IPS-18c (cell line): ENCODE data around the gene ZFPL1.

Experiments
- H3K4me3 ChIP-seq: 2 replicates; pipeline ENCODE4 v1.7.0; 2013; ENCODE audit warnings: low read depth, mild to moderate bottlenecking, low read length, moderate library complexity; ENCODE audit not compliant: insufficient read depth
- H3K9me3 ChIP-seq: one replicate; pipeline ENCODE4 v1.6.1; 2013; ENCODE audit warnings: mild to moderate bottlenecking, low read length, moderate library complexity; ENCODE audit not compliant: control insufficient read depth, insufficient read depth

The ZFPL1 gene

DNA sequence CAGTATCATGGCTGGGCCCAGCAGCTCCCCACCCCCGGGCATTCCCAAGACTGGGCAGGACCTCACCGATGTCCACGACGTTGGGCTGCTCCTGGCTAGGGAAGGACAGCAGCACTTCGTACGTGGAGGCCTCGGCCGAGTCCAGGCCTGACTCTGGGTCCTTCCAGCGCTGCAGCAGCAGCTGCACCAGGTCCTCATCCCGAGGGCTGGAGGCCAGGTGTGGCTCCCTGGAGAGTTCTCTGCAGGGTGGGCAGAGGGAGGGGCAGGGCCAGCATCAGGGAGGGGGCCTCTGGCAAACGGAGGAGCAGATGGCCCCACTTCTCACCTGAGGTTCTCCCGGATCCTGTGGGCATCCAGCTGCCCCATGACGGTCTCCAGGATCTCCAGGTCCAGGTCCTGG lies 26.0 kb upstream of the ZFPL1 start:
- Histone ChIP-seq H3K9me3 (peaks cover 2% of the 10 kb centered on the region), H3K4me3 (no peak overlapping the region)

DNA sequence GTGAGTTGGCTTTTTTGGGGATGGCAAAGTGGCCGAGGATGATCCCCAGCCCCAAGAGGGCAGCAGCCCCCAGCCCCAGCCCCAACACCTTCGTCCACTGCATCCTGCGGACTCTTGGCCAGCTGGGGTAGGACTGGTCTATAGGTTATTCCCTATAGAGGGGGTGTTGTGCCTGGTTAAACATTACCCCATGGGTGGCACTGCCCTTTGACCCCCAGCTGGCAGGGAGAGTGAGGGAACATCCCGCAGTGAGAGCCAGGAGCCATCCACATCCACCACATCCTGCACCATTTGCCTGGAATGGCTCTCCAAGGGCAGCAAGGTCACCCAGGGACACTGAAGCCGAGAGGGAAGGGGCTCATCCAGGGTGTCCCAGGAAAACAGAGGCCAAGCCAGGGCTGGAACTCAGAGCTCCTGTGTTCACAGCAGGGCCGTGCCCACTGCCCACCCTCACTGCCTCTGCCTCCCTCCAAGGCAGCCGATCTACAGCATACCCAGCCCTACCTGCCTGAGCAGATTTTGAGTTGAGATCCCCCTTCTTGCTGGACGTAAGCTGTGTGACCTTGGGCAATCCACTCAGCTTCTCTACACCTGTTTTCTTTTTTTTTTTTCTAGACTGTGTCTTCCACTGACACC lies 25.5 kb upstream of the ZFPL1 start, which contains the start of gene NAALADL1:
Gene NAALADL1 (minus strand): TSS at position 135 of the 636 bp plus-strand sequence. CDS start 32 bp downstream, at position 103.
- no peak within 1 kb of the TSS for H3K4me3 ChIP-seq
- peaks cover 2% of the 10 kb centered on the region for H3K9me3 ChIP-seq

DNA sequence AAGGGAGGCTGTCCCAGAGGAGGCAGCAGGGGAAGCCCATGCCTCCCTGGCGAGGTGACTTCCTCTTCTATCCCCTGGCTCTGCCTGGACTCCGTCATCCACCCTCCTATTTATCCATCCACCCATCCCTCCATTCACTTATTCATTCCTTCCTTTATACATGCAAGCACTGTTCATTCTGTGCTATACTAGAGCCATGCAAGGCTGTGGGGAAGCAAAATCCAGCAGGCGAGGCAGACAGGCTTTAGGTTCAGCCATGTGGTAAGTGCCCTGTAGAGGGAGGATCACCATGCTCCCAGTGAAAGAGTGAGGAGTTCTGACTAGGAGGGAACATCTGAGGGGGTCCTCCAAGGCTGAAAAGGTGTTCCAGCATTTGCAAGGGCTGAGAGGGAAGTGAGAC lies 24.5 kb upstream of the ZFPL1 start:
- peaks cover 2% of the 10 kb centered on the region for H3K9me3 ChIP-seq
- no peak overlapping the region for H3K4me3 ChIP-seq

DNA sequence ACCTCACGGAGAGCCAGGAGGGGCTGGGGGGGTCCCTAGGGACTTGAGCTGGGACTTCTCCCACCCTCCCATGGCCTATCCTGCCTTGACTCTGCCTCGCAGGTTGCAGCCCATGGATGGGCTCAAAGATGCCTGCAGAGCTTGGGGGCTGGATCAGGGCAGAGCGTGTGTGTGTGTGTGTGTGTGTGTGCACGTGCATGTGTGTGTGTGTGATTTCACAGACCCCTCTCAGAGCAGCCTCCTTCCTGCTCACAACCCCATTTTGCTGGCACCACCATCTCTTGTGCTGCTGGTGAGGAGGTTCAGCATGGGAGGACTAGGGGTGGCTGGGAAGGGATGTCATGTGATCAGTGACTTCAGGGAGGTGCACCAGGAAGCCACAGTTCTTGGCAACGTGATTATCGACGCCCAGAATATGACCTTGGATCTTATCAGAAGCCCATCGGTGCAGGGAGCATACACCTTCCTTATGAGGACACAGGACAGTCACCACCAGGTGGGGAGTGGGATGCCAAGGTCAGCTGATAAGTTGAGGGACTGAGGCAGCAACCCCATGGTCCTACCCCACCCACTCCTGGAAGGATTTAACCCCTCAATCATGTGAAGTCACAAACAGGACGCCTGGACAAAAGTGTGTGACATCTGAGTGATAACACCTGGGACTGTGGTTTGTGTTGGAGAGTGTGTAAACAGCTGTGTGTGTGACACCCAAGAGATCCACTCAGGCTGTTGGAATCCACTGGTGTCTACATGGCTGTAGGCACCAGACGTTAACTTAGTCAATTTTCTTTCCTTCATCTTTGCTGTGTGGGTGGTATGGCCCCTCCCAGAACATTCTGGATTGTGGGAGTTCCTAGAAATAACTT lies 23.8 kb upstream of the ZFPL1 start:
- Histone ChIP-seq H3K4me3 (no peak overlapping the region), H3K9me3 (peaks cover 2% of the 10 kb centered on the region)

DNA sequence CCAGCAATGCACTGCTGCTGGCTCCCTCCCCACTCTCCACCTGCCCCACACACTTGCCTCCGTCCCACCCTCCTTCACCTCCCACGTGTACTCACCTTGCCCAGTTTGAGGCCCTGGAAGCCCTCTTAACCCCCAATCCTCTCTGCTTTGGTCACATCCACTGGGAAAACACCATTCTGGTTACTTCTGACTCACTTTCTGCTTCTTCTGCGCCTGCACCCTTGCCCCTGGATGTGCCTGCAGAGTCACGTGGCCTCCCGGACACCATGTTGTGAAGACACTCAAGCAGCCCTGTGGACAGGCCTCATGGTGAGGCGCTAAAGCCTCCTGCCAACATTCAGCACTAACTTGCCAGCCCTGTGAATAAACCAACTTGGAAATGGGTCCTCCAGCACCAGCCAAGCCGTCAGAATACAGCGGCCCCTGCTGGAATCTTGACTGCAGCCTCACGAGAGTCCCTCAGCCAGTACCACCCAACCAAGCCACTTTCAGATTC lies 23.1 kb upstream of the ZFPL1 start:
- Histone ChIP-seq H3K4me3 (no peak overlapping the region), H3K9me3 (peaks cover 2% of the 10 kb centered on the region)

DNA sequence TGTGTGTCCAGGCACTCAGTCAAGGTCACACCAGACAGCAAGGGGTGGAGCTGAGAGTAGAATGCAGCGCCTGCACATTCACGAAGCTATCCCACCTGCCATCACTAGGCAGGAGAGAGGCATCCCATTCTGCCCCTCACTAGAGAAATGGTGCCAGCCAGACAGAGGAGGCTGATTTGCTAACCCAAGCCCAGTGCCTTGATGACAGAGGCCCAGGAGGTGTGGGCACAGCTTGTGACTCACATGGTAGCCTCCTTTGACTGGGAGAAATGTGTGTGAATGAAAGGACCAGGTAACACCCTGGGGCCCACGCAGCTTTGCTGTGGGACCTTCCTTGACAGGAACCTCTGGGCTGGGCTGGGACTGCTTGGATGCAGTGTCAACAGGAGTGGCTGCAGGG lies 20.5 kb upstream of the ZFPL1 start:
- Histone ChIP-seq H3K4me3 (no peak overlapping the region), H3K9me3 (peaks cover 2% of the 10 kb centered on the region)

DNA sequence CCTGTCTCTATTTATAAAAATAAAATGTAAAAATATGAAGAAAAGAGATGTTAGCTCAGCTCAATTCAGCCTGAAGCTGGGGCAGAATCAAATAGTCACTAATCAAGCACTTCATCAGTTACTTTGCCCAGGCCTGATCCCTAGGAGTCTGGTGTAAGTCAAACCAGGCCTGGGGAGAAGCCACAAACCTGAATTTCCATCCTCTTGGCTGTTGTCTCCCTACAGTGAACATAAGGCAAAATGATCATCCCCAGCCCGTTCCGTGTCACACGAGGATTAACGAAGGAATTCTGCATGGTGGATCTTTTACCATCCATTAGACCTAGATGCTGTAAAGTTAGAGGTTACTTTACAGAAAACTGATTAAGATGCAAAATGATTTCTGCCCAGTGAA lies 19.2 kb upstream of the ZFPL1 start:
- H3K4me3 ChIP-seq = no peak overlapping the region
- H3K9me3 ChIP-seq = peaks cover 2% of the 10 kb centered on the region

DNA sequence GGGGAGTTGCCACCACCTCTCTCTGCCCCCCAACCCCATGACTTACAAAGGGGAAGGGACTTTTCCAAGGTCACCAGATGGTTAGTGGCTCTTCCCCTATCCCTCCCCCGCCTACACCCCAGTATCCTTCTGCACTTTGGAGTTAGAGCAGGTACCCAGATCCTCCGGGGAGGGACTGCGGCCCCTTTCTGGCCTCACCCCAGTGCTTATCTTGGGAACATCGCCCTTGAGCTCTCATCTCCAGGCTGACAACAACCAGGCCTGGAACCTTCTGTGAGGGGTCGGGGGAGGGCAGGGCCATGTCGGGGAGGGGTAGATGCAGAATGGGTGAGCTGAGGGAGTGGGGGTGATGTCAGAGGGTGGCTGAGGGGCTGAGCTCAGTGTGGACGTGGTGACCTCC lies 18.2 kb upstream of the ZFPL1 start:
- Histone ChIP-seq H3K4me3 (no peak overlapping the region), H3K9me3 (no peaks in the 10 kb centered on the region)

DNA sequence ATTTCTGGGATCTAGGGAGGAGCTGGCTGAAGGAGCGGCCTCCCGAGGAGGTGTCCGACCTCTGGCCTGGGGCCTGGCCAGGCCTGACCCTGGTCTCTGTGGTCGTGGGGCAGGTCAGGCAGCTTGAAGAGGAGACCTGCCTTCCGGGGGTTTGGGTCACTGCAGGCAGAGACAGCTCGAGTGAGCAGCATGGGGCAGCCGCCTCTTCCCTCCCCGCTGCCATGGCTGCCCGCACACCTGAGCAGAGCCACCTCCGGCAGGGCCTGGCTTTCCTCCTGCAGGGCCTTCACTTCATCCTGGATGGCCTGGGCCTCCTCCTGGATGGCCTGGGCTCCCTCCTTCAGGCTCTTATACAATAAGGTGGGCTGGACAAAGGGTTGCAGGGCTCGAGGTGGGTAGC lies 17.7 kb upstream of the ZFPL1 start:
- H3K9me3 ChIP-seq = no peaks in the 10 kb centered on the region
- no peak overlapping the region for H3K4me3 ChIP-seq

DNA sequence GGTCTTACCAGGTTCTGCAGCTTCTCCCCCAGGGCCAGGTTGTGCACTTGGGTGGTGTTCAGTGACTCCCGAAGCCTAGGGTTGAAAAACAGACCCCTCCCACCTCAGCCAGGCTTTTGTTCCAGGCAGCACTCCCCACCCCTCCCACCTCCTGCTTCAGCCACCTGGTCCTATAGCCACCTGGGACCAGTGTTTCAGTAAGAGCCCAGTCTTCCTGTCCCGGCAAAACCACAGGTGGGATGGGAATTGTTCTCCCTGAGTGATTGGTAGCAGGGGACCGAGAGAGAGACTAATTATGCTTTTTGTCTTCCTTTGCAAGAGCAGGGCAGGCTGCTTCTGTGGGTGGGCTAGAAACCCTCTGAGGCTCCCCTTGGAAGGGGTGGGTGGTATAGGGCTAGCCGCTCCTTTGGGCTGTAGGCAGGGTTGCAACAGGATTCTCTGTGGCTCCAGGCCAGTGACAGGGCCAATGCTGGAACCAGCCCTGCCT lies 17.2 kb upstream of the ZFPL1 start:
- Histone ChIP-seq H3K9me3 (no peaks in the 10 kb centered on the region), H3K4me3 (no peak overlapping the region)

DNA sequence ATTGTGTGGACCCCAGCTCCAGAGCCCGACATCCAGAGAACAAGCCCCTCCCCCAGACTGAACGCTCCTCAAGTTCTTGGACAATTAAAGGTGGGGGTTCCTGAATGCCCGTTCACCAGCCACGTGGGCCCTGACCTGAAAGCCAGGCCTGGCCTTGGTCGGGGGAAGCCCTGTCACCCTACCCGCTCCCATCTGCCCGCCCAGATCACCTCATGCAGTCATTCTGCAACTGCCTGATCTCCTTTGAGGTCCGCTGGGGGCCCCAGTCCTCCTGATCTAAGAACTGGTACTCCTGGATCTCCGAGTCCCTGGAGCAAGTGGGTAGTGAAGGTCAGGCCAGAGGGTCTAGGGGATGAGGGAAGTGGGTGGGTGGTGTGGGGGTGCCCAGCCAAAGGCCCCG lies 16.6 kb upstream of the ZFPL1 start:
- Histone ChIP-seq H3K4me3 (no peak overlapping the region), H3K9me3 (no peaks in the 10 kb centered on the region)

DNA sequence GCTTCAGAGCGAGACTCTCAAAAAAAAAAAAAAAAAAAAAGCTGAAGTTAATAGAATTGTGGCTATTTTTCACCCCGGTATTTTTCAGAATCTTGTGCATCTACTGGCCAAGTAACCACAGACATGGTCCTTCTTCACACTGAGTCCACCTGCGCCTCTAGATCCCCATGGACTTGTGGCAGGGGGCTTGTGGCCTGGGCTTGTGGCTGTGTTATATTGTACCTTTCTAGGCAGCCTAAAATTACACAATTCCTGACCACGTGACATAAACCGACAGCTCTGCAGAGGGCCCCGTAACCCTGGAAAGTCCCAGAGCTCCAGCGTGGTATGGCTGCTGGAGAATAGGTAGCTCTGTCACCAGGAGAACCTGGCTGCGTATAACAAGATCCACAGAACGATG lies 14.8 kb upstream of the ZFPL1 start:
- Histone ChIP-seq H3K4me3 (no peak overlapping the region), H3K9me3 (no peaks in the 10 kb centered on the region)

DNA sequence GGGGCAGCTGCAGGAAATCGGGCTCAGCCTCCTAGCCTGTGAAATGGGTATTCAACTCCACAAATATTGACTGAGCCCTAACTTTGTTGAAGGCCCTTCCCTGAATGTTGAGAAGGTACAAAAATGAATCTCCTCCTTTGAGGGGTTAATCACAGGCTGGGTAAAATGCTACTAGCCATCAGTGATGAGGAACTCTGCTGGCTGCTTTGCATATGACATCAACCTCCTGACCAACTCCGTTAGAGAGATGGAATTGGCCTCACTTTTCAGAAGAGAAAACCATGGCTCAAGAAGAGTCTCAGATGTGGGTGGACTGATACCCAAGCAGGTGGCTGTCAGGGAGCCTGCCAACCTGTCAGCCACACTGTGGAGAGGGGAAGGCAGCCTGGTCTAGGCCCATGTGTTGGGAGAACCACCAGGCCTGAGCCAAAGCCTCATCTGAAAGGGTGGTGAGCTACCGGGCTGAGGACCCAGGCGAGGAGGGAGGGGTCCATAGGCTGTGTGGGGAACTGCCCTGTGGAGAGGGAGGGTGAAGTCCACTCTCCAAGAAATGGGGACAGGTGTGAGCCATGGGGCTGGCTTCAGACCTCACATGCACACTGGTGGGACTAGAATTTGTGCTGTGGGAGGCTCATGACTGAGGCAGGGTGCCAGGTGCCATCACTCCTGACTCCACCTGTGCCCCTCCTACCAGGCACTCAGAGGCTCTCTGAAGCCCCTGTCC lies 12.0 kb upstream of the ZFPL1 start:
- no peak overlapping the region for H3K4me3 ChIP-seq
- no peaks in the 10 kb centered on the region for H3K9me3 ChIP-seq

DNA sequence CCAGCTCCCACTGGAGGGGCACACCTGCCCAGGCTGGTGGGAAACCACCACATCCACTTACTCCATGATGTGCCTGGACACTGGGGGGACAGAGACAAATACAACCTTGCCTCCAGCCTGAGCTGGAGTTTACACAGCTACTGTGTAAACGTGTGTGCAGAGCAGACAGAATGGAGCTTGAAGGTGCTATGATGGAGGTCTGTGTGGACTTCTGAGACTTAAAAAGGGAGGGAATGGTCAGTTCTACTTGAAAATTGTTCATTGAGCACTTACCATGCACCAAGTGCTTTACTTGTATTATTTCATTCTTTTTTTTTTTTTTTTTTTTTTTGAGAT lies 11.4 kb upstream of the ZFPL1 start:
- Histone ChIP-seq H3K4me3 (no peak overlapping the region), H3K9me3 (no peaks in the 10 kb centered on the region)

DNA sequence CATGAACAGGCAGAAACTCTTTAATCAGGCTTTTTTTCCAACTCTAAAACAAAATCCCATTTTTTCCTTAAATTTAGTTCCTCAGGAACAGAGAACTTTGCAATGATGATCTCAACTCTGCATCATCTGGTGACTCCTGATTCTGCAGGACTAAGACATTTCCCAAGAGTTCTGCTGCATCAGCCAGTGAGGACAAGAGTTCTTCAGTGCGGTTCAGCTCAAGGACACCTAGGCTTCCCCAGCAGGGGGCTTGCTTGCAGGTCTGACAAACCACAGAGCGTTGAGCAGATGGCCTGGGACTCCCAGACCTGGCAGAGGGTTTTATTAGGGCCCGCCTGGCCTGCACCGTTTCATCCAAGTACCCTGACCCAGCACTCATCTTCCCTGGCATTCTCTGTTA lies 6.6 kb upstream of the ZFPL1 start:
- Histone ChIP-seq H3K4me3 (no peak overlapping the region), H3K9me3 (no peaks in the 10 kb centered on the region)

DNA sequence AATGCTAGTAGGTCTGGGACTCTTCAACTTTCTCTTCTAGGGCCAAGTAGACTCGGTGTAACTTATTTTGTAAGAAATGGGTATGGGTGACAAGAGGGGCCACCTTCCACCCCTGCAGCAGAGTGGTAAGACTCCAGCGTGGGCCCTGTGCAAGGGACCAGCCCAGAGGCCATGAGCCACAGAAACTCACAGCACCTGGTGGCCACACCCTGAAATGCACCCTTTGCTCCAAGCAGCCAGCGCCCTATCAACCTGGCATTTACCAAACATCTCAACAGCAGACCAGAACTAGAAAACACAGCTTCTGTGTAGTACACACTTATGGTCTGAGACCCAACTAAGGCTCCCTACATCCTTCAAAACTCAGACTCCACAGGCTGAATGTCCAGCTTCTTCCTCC lies 5.9 kb upstream of the ZFPL1 start:
- no peak overlapping the region for H3K4me3 ChIP-seq

DNA sequence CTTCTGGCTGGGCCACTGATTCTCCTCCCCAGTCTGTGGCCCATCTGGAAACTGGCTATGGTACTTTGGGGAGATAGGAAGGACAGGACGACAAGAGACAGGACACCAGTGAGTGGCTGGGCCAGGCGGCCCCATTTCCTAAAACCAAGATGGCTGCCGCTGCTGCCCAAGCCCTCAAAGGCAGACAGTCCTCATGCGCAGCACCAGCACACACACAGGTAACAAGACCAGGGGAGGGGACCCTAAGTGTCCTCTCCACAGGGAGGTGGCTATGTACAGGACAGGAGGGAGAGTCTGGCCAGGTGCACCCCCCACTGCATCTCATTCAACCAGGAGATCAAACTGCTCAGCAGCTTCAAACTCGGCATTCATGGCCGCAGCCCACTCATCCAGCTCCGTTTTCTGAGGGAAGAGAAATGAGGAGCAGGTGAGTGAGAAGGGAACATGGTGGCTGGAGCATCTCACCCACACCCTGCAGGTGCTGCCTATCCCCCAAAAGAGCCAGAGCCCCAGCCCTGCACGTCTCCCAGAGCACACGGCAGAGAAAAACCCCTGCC lies 5.2 kb upstream of the ZFPL1 start:
- Histone ChIP-seq H3K4me3 (no peak overlapping the region), H3K9me3 (no peaks in the 10 kb centered on the region)

More for the DNA sequence above, 5.9 kb upstream of the ZFPL1 start:
- H3K9me3 ChIP-seq = no peaks in the 10 kb centered on the region
